ENCODE data around the gene ARHGAP42. TPM values are rescaled to one million over a fixed set of nuclear protein-coding genes. Genes with fewer than 3 reads are reported as not detected.

Gene ARHGAP42
- total RNA-seq, 1 donor from 2014 or later, result 16.3 TPM

DNA sequence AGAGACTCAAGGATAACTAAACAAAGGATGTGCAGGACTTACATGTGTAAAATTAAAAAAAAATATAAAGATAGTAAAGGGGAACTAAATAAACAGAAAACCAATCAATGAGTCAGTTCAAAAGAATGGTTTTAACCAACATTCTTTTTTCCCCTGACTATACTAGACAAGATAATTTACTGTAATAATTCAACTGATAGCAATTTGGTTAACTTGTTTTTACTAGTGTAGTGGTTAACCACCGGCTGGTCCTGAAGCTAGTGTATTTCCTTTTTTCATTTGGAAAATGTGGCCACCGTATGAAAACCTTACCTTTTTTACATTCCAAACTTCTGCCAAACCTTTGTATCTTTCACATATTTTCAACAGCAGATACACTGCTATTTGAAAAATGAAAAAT is 123.1 kb downstream of the ARHGAP42 start:
- ATAC-seq (no peak), DNase-seq (no peak)

DNA sequence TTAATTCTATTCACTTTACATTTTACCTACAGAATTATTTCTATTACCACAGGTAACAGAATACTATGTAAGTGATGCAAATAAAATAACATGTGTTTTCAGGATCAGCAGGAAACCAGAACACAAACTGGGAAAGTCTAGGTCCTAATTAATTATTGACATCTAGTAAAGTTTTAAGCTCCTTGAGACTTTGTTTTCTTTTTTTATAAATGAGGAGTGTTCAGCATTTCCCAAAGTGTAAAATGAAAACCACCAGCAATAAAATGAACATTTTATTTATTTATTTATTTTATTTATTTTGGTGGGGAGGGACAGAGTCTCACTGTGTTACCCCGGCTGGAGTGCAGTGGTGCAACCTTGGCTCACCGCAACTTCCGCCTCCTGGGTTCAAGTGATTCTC is 123.6 kb downstream of the ARHGAP42 start:
- H3K36me3 ChIP-seq, result no peaks in the 10 kb centered on the region
- TF ChIP-seq CTCF (IDR thresholded peaks at IDR 0.05), result no peak
- H3K4me3 ChIP-seq, result no peak overlapping the region
- no peak overlapping the region for H3K27ac ChIP-seq
- intact Hi-C loops (cut with DNase I), result no loop called here
- ATAC-seq (no peak), DNase-seq (no peak)
- no peaks in the 10 kb centered on the region for H3K4me1 ChIP-seq
- no peaks in the 10 kb centered on the region for H3K9me3 ChIP-seq
- no peaks in the 10 kb centered on the region for H3K27me3 ChIP-seq (ENCODE audit: low read depth)

More for the DNA sequence above, 123.1 kb downstream of the ARHGAP42 start:
- no peak overlapping the region for H3K4me3 ChIP-seq
- no peak for TF ChIP-seq CTCF (IDR thresholded peaks at IDR 0.05)
- H3K36me3 ChIP-seq, result no peaks in the 10 kb centered on the region
- intact Hi-C loops (cut with DNase I), result no loop called here
- H3K4me1 ChIP-seq, result no peaks in the 10 kb centered on the region
- H3K27me3 ChIP-seq (ENCODE audit: low read depth), result no peaks in the 10 kb centered on the region
- H3K9me3 ChIP-seq, result no peaks in the 10 kb centered on the region
- H3K27ac ChIP-seq, result no peak overlapping the region

DNA sequence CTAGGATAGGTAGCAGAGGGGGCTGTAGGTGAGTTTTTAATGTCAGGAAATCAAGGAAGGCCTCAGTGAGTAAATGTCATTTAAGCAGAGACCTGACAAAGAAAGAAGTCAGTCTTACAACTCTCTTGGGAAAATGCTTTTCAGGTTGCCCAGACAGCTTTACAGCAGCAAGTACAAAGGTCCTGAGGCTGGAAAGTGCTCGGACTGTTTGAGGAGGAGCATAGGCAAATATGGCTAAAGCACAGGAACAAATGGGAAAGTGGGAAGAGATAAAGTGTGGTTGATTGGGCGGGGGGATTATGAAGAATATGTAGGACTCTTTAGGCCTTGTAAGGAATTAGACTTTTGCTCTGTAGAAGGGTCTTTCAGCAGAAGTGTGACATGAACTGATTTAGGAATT is 125.4 kb downstream of the ARHGAP42 start:
- Histone ChIP-seq H3K4me3 (no peak overlapping the region), H3K27me3 (ENCODE audit: low read depth) (no peaks in the 10 kb centered on the region), H3K36me3 (no peaks in the 10 kb centered on the region), H3K4me1 (no peaks in the 10 kb centered on the region), H3K27ac (no peak overlapping the region), H3K9me3 (no peaks in the 10 kb centered on the region)
- no peak for DNase-seq
- intact Hi-C loops (cut with DNase I), result no loop called here
- no peak for ATAC-seq
- no peak for TF ChIP-seq CTCF (IDR thresholded peaks at IDR 0.05)

DNA sequence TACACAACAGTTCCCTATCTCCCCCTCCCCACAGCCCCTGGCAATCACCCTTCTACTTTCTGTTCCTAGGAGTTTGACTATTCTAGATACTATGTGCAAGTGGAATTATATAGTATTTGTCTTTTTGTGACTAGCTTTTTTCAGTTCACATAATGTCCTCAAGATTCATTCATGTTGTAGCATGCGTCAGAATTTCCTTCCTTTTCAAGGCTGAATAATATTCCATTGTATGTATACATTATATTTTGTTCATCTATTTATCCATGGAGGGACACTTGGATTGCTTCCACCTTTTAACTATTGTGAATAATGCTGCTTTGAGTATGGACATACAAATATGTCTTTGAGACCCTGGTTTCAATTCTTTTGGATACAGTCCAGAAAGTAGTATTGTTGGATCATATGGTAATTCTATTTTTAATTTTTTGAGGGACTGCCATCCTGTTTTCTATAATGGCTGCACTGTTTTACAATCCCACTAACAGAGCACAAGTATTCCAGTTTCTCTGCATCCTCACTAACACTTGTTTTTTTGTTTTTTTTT is 128.8 kb downstream of the ARHGAP42 start:
- Histone ChIP-seq H3K27me3 (ENCODE audit: low read depth) (no peaks in the 10 kb centered on the region), H3K4me3 (no peak overlapping the region), H3K4me1 (no peaks in the 10 kb centered on the region), H3K27ac (no peak overlapping the region), H3K9me3 (no peaks in the 10 kb centered on the region), H3K36me3 (no peaks in the 10 kb centered on the region)
- no peak for ATAC-seq
- intact Hi-C loops (cut with DNase I), result no loop called here
- no peak for TF ChIP-seq CTCF (IDR thresholded peaks at IDR 0.05)
- no peak for DNase-seq

- ATAC-seq (no peak), DNase-seq (no peak)
- Histone ChIP-seq H3K36me3 (no peaks in the 10 kb centered on the region), H3K27ac (no peak overlapping the region), H3K4me3 (no peak overlapping the region), H3K27me3 (ENCODE audit: low read depth) (no peaks in the 10 kb centered on the region), H3K9me3 (no peaks in the 10 kb centered on the region), H3K4me1 (no peaks in the 10 kb centered on the region)
- intact Hi-C loops (cut with DNase I), result no loop called here
- no peak for TF ChIP-seq CTCF (IDR thresholded peaks at IDR 0.05)
Observed at GRCh38 chr11:100816823-100817222, 129.7 kb downstream of the ARHGAP42 start.

GRCh38 chr11:100817620-100818019 is 130.5 kb downstream of the ARHGAP42 start:
- ATAC-seq (no peak), DNase-seq (no peak)
- Histone ChIP-seq H3K9me3 (no peaks in the 10 kb centered on the region), H3K4me1 (no peaks in the 10 kb centered on the region), H3K4me3 (no peak overlapping the region), H3K36me3 (no peaks in the 10 kb centered on the region), H3K27ac (no peak overlapping the region), H3K27me3 (ENCODE audit: low read depth) (no peaks in the 10 kb centered on the region)
- TF ChIP-seq CTCF (IDR thresholded peaks at IDR 0.05), result no peak
- intact Hi-C loops (cut with DNase I), result no loop called here
